ENCODE results near the gene P4HA3.

The P4HA3 gene

GRCh38 chr11:74318241-74318932, 6.9 kb upstream of the P4HA3 start:
- DNase-seq (ENCODE audit: low read depth in 2 of 2), result no peak

- no peak for DNase-seq (ENCODE audit: low read depth in 2 of 2)
Observed at GRCh38 chr11:74316772-74317505, 5.5 kb upstream of the P4HA3 start.

- DNase-seq (ENCODE audit: low read depth in 2 of 2), result no peak
Observed at GRCh38 chr11:74312326-74312725, 886 bp upstream of the P4HA3 start.

GRCh38 chr11:74310857-74311256, 583 bp downstream of the P4HA3 start:
- DNase-seq (ENCODE audit: low read depth in 2 of 2), result no peak

GRCh38 chr11:74307434-74307833, 4.0 kb downstream of the P4HA3 start:
- DNase-seq (ENCODE audit: low read depth in 2 of 2), result no peak

GRCh38 chr11:74306435-74307175, 4.8 kb downstream of the P4HA3 start:
- no peak for DNase-seq (ENCODE audit: low read depth in 2 of 2)

GRCh38 chr11:74299015-74299414, 12.4 kb downstream of the P4HA3 start:
- no peak for DNase-seq (ENCODE audit: low read depth in 2 of 2)

- no peak for DNase-seq (ENCODE audit: low read depth in 2 of 2)
Observed at GRCh38 chr11:74297484-74297883, 14.0 kb downstream of the P4HA3 start.

- no peak for DNase-seq (ENCODE audit: low read depth in 2 of 2)
Observed at GRCh38 chr11:74288911-74289310, 22.5 kb downstream of the P4HA3 start.

- peak; percentile 87 to 90 for DNase-seq (ENCODE audit: low read depth in 2 of 2)
Observed at GRCh38 chr11:74288161-74288560, 23.3 kb downstream of the P4HA3 start.

GRCh38 chr11:74284466-74284865, 27.0 kb downstream of the P4HA3 start:
- DNase-seq (ENCODE audit: low read depth in 2 of 2), result no peak

- no peak for DNase-seq (ENCODE audit: low read depth in 2 of 2)
Observed at GRCh38 chr11:74283580-74284180, 27.8 kb downstream of the P4HA3 start.

GRCh38 chr11:74282914-74283371, 28.5 kb downstream of the P4HA3 start:
- DNase-seq (ENCODE audit: low read depth in 2 of 2), result no peak

GRCh38 chr11:74282421-74282820, 29.0 kb downstream of the P4HA3 start:
- DNase-seq (ENCODE audit: low read depth in 2 of 2), result no peak

- no peak for DNase-seq (ENCODE audit: low read depth in 2 of 2)
Observed at GRCh38 chr11:74280494-74280893, 30.9 kb downstream of the P4HA3 start.

- DNase-seq (ENCODE audit: low read depth in 2 of 2), result no peak
Observed at GRCh38 chr11:74279256-74279655, 32.2 kb downstream of the P4HA3 start.

GRCh38 chr11:74278721-74279161, 32.7 kb downstream of the P4HA3 start:
- DNase-seq (ENCODE audit: low read depth in 2 of 2), result peak; percentile 99

GRCh38 chr11:74278103-74278502, 33.3 kb downstream of the P4HA3 start:
- DNase-seq (ENCODE audit: low read depth in 2 of 2), result no peak

- no peak for DNase-seq (ENCODE audit: low read depth in 2 of 2)
Observed at GRCh38 chr11:74276581-74276980, 34.9 kb downstream of the P4HA3 start.

- no peak for DNase-seq (ENCODE audit: low read depth in 2 of 2)
Observed at GRCh38 chr11:74272276-74272675, 39.2 kb downstream of the P4HA3 start.

GRCh38 chr11:74269161-74269811, 42.2 kb downstream of the P4HA3 start:
- no peak for DNase-seq (ENCODE audit: low read depth in 2 of 2)

- no peak for DNase-seq (ENCODE audit: low read depth in 2 of 2)
Observed at GRCh38 chr11:74268456-74268855, 43.0 kb downstream of the P4HA3 start.

Measured in fibroblast of skin of left biceps (primary cell).